GM23338 (cell line): ENCODE data around the gene ATN1. TPM values are rescaled to one million over a fixed set of nuclear protein-coding genes. Genes with fewer than 3 reads are reported as not detected.

Source experiments
- ATAC-seq: fragments of 200-7000 bp; cut with Tn5 transposase; 3 replicates; pipeline ENCODE4 v1.9.1; 2020
- DNase-seq: peaks from one replicate; pipeline ENCODE4 v3.0.0-alpha.2; 2015; ENCODE audit warnings: low spot score
- H2AFZ ChIP-seq: fragments of 200-600 bp; sonication (generic); 2 replicates; pipeline ENCODE4 v1.8.0; 2016; ENCODE audit warnings: antibody characterized with exemption, mild to moderate bottlenecking, moderate library complexity
- H3F3A ChIP-seq: fragments of 200-600 bp; sonication (generic); replicated peaks from 2 replicates; pipeline ENCODE4 v1.8.0; 2017; ENCODE audit warnings: antibody characterized with exemption, mixed run types, low read depth
- H3K27ac ChIP-seq: fragments of 200-600 bp; sonication (generic); 2 replicates; pipeline ENCODE4 v1.6.1; 2016; ENCODE audit warnings: low read depth
- H3K27me3 ChIP-seq: fragments of 200-600 bp; sonication (generic); 2 replicates; pipeline ENCODE4 v1.8.0; 2016; ENCODE audit warnings: mild to moderate bottlenecking, mixed run types, moderate library complexity; ENCODE audit not compliant: insufficient read depth
- H3K36me3 ChIP-seq: fragments of 200-600 bp; sonication (generic); 2 replicates; pipeline ENCODE4 v1.8.0; 2016; ENCODE audit warnings: mild to moderate bottlenecking; ENCODE audit not compliant: insufficient read depth
- H3K4me1 ChIP-seq: fragments of 200-600 bp; sonication (generic); 2 replicates; pipeline ENCODE4 v1.8.0; 2016; ENCODE audit warnings: mild to moderate bottlenecking, moderate library complexity; ENCODE audit not compliant: insufficient read depth
- H3K4me2 ChIP-seq: fragments of 200-600 bp; sonication (generic); 2 replicates; pipeline ENCODE4 v1.7.1; 2017; ENCODE audit warnings: mixed run types
- H3K4me3 ChIP-seq: fragments of 200-600 bp; sonication (generic); 2 replicates; pipeline ENCODE4 v1.6.1; 2016; ENCODE audit warnings: mixed run types
- H3K79me2 ChIP-seq: fragments of 200-600 bp; sonication (generic); replicated peaks from 2 replicates; pipeline ENCODE4 v1.8.0; 2017; ENCODE audit warnings: mild to moderate bottlenecking; ENCODE audit not compliant: insufficient read depth
- H3K9me2 ChIP-seq: fragments of 200-600 bp; sonication (generic); 2 replicates; pipeline ENCODE4 v1.8.0; 2017; ENCODE audit not compliant: insufficient read depth
- H4K20me1 ChIP-seq: fragments of 200-600 bp; sonication (generic); replicated peaks from 2 replicates; pipeline ENCODE4 v1.8.0; 2017; ENCODE audit warnings: mild to moderate bottlenecking; ENCODE audit not compliant: insufficient read depth
- H3K27ac Mint-ChIP-seq: 2 replicates; pipeline ENCODE4 v1.8.0; 2020; ENCODE audit warnings: inconsistent platforms, mild to moderate bottlenecking, moderate library complexity, mixed read lengths
- H3K27me3 Mint-ChIP-seq: 3 replicates; pipeline ENCODE4 v1.8.0; 2022; ENCODE audit warnings: low read depth, mild to moderate bottlenecking, moderate library complexity, mixed read lengths, inconsistent platforms; ENCODE audit not compliant: insufficient read depth, poor library complexity
- H3K36me3 Mint-ChIP-seq: 3 replicates; pipeline ENCODE4 v1.8.0; 2021; ENCODE audit warnings: low read depth, mild to moderate bottlenecking, inconsistent platforms, moderate library complexity, mixed read lengths
- H3K4me1 Mint-ChIP-seq: 3 replicates; pipeline ENCODE4 v1.8.0; 2020; ENCODE audit warnings: mild to moderate bottlenecking, inconsistent platforms, mixed read lengths
- H3K4me3 Mint-ChIP-seq: 3 replicates; pipeline ENCODE4 v1.8.0; 2021; ENCODE audit warnings: moderate library complexity, mild to moderate bottlenecking, inconsistent platforms, mixed read lengths
- H3K9me3 Mint-ChIP-seq: 3 replicates; pipeline ENCODE4 v1.8.0; 2020; ENCODE audit warnings: moderate library complexity, mild to moderate bottlenecking, inconsistent platforms, mixed read lengths
- CREB1 ChIP-seq: fragments of 250-450 bp; sonication (Bioruptor Pico); IDR thresholded peaks from 2 replicates; pipeline ENCODE4 v1.5.0; 2020; ENCODE audit warnings: low read depth, mild to moderate bottlenecking, moderate library complexity
- CTCF ChIP-seq, 2 experiments: fragments of 200-600 bp in 1 of 2; sonication (generic) in 1 of 2; conservative IDR thresholded peaks; 2 replicates each; pipeline versions ENCODE4 v1.5.1 to v1.6.1; 2016 to 2017; ENCODE audit warnings: antibody characterized with exemption in 2 of 2, low read depth in 2 of 2, mild to moderate bottlenecking in 2 of 2, moderate library complexity in 1 of 2
- ETS1 ChIP-seq: IDR thresholded peaks from 2 replicates; pipeline ENCODE4 v1.6.1; 2016; ENCODE audit warnings: antibody characterized with exemption
- EZH2 ChIP-seq: fragments of 200-600 bp; sonication (generic); IDR thresholded peaks from one replicate; pipeline ENCODE4 v1.8.0; 2017; ENCODE audit warnings: antibody characterized with exemption, mild to moderate bottlenecking, low read depth; ENCODE audit not compliant: unreplicated experiment
- EZH2phosphoT487 ChIP-seq: fragments of 200-600 bp; sonication (generic); IDR thresholded peaks from one replicate; pipeline ENCODE4 v1.8.1; 2018; ENCODE audit warnings: antibody characterized with exemption; ENCODE audit not compliant: unreplicated experiment
- JUNB ChIP-seq: IDR thresholded peaks from one replicate; pipeline ENCODE4 v1.6.1; 2016; ENCODE audit warnings: antibody characterized with exemption; ENCODE audit not compliant: unreplicated experiment
- NANOG ChIP-seq: IDR thresholded peaks from 2 replicates; pipeline ENCODE4 v1.6.1; 2016; ENCODE audit warnings: antibody characterized with exemption, borderline replicate concordance
- POLR2AphosphoS5 ChIP-seq: IDR thresholded peaks from 2 replicates; pipeline ENCODE4 v1.6.1; 2016; ENCODE audit warnings: antibody characterized with exemption, low read depth
- STAT1 ChIP-seq: IDR thresholded peaks from one replicate; pipeline ENCODE4 v1.6.1; 2016; ENCODE audit warnings: antibody characterized with exemption; ENCODE audit not compliant: unreplicated experiment
- ZNF114 ChIP-seq: fragments of 250-450 bp; sonication (Bioruptor Pico); IDR thresholded peaks from 2 replicates; pipeline ENCODE4 v1.5.0; 2020; ENCODE audit warnings: mild to moderate bottlenecking, moderate library complexity
- ZNF331 ChIP-seq: fragments of 250-450 bp; sonication (Bioruptor Pico); IDR thresholded peaks from 2 replicates; pipeline ENCODE4 v1.5.0; 2020; ENCODE audit warnings: low read depth, mild to moderate bottlenecking, moderate library complexity
- ZNF462 ChIP-seq: fragments of 250-450 bp; sonication (Bioruptor Pico); IDR thresholded peaks from 2 replicates; pipeline ENCODE4 v1.5.0; 2020; ENCODE audit warnings: mild to moderate bottlenecking, moderate library complexity
- polyA plus RNA-seq: library from polyadenylated mRNA; unstranded; fragments of >200 nt; fragmentation: Nextera tagmentation; extraction: Ambion mirVana; gene quantifications from 2 replicates; pipeline ENCODE4 v1.2.1, GENCODE V29; 2016
- total RNA-seq: library from RNA; depleted of rRNA; stranded (reverse); fragments of >200 nt; shearing (Covaris generic); gene quantifications from 2 replicates; pipeline ENCODE4 v1.2.3, GENCODE V29; 2014
- TF ChIP-seq, protein P1 (sequence below): IDR thresholded peaks from one replicate; pipeline ENCODE4 v1.6.1; 2018; ENCODE audit warnings: antibody characterized with exemption; ENCODE audit not compliant: unreplicated experiment

The ATN1 gene
- total and polyA plus RNA-seq, 2 experiments from 2014 or later: 27.2 to 49.6 TPM

DNA sequence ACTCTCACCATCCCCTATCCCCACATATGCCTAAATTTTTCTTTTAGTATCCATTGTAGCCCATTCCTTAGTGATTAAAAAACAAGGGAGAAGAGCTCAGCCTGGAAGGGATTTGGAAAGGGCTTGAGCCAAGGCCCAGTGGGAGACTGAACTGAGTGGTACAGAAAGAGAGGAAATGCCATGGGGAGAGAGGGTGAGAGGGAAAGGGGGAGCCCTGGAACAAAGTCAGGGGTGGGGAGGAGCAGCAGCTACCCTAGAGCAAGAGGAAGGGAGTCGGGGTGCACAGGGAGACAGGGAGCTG is 2.6 kb upstream of the ATN1 start:
- no peak for DNase-seq
- H3K4me3 ChIP-seq: peak overlapping the region; percentile 84
- peaks cover 35% of the 10 kb centered on the region for H3K36me3 Mint-ChIP-seq

More for the DNA sequence above, 2.6 kb upstream of the ATN1 start:
- Histone ChIP-seq H3K27ac (peak overlapping the region; percentile 100), H3K9me2 (no peaks in the 10 kb centered on the region), H3F3A (peaks cover 24% of the 10 kb centered on the region), H2AFZ (no peak overlapping the region; the same call in 1 of the 2 replicates), H3K79me2 (peaks cover 25% of the 10 kb centered on the region), H4K20me1 (peaks cover 7% of the 10 kb centered on the region), H3K4me1 (peaks cover 43% of the 10 kb centered on the region), H3K27me3 (no peaks in the 10 kb centered on the region), H3K36me3 (no peaks in the 10 kb centered on the region; the same call in 1 of the 2 replicates), H3K4me2 (peak overlapping the region; percentile 86)
- peaks cover 55% of the 10 kb centered on the region for H3K4me1 Mint-ChIP-seq
- TF ChIP-seq CTCF (conservative IDR thresholded peaks at IDR 0.05; ENCODE audit: low read depth in 2 of 2) (no peak), NANOG (no peak), ZNF331 (CRISPR knock-in tag) (no peak), EZH2phosphoT487 (no peak), CREB1 (CRISPR knock-in tag) (no peak), POLR2AphosphoS5 (no peak), JUNB (no peak), EZH2 (no peak), ZNF114 (no peak), ZNF462 (CRISPR knock-in tag) (no peak), STAT1 (no peak), ETS1 (no peak)
- TF ChIP-seq, protein P1, sequence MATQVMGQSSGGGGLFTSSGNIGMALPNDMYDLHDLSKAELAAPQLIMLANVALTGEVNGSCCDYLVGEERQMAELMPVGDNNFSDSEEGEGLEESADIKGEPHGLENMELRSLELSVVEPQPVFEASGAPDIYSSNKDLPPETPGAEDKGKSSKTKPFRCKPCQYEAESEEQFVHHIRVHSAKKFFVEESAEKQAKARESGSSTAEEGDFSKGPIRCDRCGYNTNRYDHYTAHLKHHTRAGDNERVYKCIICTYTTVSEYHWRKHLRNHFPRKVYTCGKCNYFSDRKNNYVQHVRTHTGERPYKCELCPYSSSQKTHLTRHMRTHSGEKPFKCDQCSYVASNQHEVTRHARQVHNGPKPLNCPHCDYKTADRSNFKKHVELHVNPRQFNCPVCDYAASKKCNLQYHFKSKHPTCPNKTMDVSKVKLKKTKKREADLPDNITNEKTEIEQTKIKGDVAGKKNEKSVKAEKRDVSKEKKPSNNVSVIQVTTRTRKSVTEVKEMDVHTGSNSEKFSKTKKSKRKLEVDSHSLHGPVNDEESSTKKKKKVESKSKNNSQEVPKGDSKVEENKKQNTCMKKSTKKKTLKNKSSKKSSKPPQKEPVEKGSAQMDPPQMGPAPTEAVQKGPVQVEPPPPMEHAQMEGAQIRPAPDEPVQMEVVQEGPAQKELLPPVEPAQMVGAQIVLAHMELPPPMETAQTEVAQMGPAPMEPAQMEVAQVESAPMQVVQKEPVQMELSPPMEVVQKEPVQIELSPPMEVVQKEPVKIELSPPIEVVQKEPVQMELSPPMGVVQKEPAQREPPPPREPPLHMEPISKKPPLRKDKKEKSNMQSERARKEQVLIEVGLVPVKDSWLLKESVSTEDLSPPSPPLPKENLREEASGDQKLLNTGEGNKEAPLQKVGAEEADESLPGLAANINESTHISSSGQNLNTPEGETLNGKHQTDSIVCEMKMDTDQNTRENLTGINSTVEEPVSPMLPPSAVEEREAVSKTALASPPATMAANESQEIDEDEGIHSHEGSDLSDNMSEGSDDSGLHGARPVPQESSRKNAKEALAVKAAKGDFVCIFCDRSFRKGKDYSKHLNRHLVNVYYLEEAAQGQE: no peak
- H3K4me3 Mint-ChIP-seq: peak overlapping the region; percentile 81
- peak overlapping the region; percentile 97 for H3K27ac Mint-ChIP-seq
- no peak for ATAC-seq
- H3K27me3 Mint-ChIP-seq: peaks cover 37% of the 10 kb centered on the region
- H3K9me3 Mint-ChIP-seq: no peaks in the 10 kb centered on the region; the same call in 1 of the 3 replicates
